ENCODE data around the gene PSAP. TPM values are rescaled to one million over a fixed set of nuclear protein-coding genes. Genes with fewer than 3 reads are reported as not detected.

PSAP gene
- total RNA-seq, 2 experiments from 2014 or later, result 191 to 206 TPM

GRCh38 chr10:71844084-71844483 is 7.0 kb downstream of the PSAP start:
- intact Hi-C loops (cut with DNase I, micrococcal nuclease), result no loop called here
- CTCF ChIA-PET, result no interaction called here
- POLR2A ChIA-PET, result no interaction called here
- H3K27ac ChIP-seq (ENCODE audit: low read depth in 1 of 2, low read length in 2 of 2), result no peak overlapping the region
- no peak overlapping the region for H3K27ac Mint-ChIP-seq
- TF ChIP-seq CTCF (IDR thresholded peaks at IDR 0.05), result no peak
- H3K4me3 ChIP-seq (ENCODE audit: low read length), result no peak overlapping the region
- H3K4me3 Mint-ChIP-seq, result no peak overlapping the region
- ATAC-seq (ENCODE audit: poor library complexity) (no peak), DNase-seq (no peak)
- H3K36me3 ChIP-seq (ENCODE audit: insufficient read depth, low read length), result no peaks in the 10 kb centered on the region
- H3K9me3 ChIP-seq (ENCODE audit: control insufficient read depth in 1 of 2, insufficient read depth in 1 of 2, low read length in 2 of 2), result no peaks in the 10 kb centered on the region
- H3K9me3 Mint-ChIP-seq, result no peaks in the 10 kb centered on the region
- H3K4me1 ChIP-seq (ENCODE audit: insufficient read depth, low read length), result peaks cover 38% of the 10 kb centered on the region
- H3K36me3 Mint-ChIP-seq (ENCODE audit: low read depth), result no peaks in the 10 kb centered on the region
- H3K27me3 Mint-ChIP-seq, result no peaks in the 10 kb centered on the region
- H3K4me1 Mint-ChIP-seq (ENCODE audit: low read depth), result peaks cover 80% of the 10 kb centered on the region
- no peaks in the 10 kb centered on the region for H3K27me3 ChIP-seq (ENCODE audit: control insufficient read depth in 1 of 2, insufficient read depth in 2 of 2, low read length in 2 of 2)

- Histone ChIP-seq H3K36me3 (ENCODE audit: insufficient read depth, low read length) (peaks cover 6% of the 10 kb centered on the region), H3K4me3 (ENCODE audit: low read length) (no peak overlapping the region), H3K27ac (ENCODE audit: low read depth in 1 of 2, low read length in 2 of 2) (no peak overlapping the region), H3K9me3 (ENCODE audit: control insufficient read depth in 1 of 2, insufficient read depth in 1 of 2, low read length in 2 of 2) (no peaks in the 10 kb centered on the region), H3K4me1 (ENCODE audit: insufficient read depth, low read length) (peaks cover 35% of the 10 kb centered on the region), H3K27me3 (ENCODE audit: control insufficient read depth in 1 of 2, insufficient read depth in 2 of 2, low read length in 2 of 2) (no peaks in the 10 kb centered on the region)
- peaks cover 3% of the 10 kb centered on the region for H3K36me3 Mint-ChIP-seq (ENCODE audit: low read depth)
- no peaks in the 10 kb centered on the region for H3K9me3 Mint-ChIP-seq
- ATAC-seq (ENCODE audit: poor library complexity) (no peak), DNase-seq (no peak)
- intact Hi-C loops (cut with DNase I, micrococcal nuclease), result no loop called here
- CTCF ChIA-PET, result no interaction called here
- H3K4me1 Mint-ChIP-seq (ENCODE audit: low read depth), result peaks cover 80% of the 10 kb centered on the region
- no peak overlapping the region for H3K27ac Mint-ChIP-seq
- no peaks in the 10 kb centered on the region for H3K27me3 Mint-ChIP-seq
- peak overlapping the region; percentile 25 for H3K4me3 Mint-ChIP-seq
- TF ChIP-seq CTCF (IDR thresholded peaks at IDR 0.05), result no peak
- POLR2A ChIA-PET, result interaction anchor here (1.7 kb wide), 1 partner anchor 8 kb away, joined by 8 read pairs; the partner anchor contains the start of gene PSAP
These were observed 8.0 kb downstream of the PSAP start for GRCh38 chr10:71842856-71843686.

GRCh38 chr10:71842422-71842821 is 8.6 kb downstream of the PSAP start:
- CTCF ChIA-PET, result no interaction called here
- ATAC-seq (ENCODE audit: poor library complexity) (no peak), DNase-seq (no peak)
- Mint-ChIP-seq H3K4me3 (no peak overlapping the region), H3K27me3 (no peaks in the 10 kb centered on the region), H3K4me1 (ENCODE audit: low read depth) (peaks cover 80% of the 10 kb centered on the region), H3K27ac (no peak overlapping the region), H3K9me3 (no peaks in the 10 kb centered on the region), H3K36me3 (ENCODE audit: low read depth) (peaks cover 10% of the 10 kb centered on the region)
- Histone ChIP-seq H3K27ac (ENCODE audit: low read depth in 1 of 2, low read length in 2 of 2) (no peak overlapping the region), H3K9me3 (ENCODE audit: control insufficient read depth in 1 of 2, insufficient read depth in 1 of 2, low read length in 2 of 2) (no peaks in the 10 kb centered on the region), H3K27me3 (ENCODE audit: control insufficient read depth in 1 of 2, insufficient read depth in 2 of 2, low read length in 2 of 2) (no peaks in the 10 kb centered on the region), H3K36me3 (ENCODE audit: insufficient read depth, low read length) (peaks cover 12% of the 10 kb centered on the region), H3K4me3 (ENCODE audit: low read length) (no peak overlapping the region), H3K4me1 (ENCODE audit: insufficient read depth, low read length) (peaks cover 36% of the 10 kb centered on the region)
- intact Hi-C loops (cut with DNase I, micrococcal nuclease), result no loop called here
- no peak for TF ChIP-seq CTCF (IDR thresholded peaks at IDR 0.05)
- POLR2A ChIA-PET, result interaction anchor here (1.7 kb wide), 1 partner anchor 9 kb away, joined by 8 read pairs; the partner anchor contains the start of gene PSAP

Data from CD4-positive, alpha-beta T cell (primary cell).